ENCODE measurements around the gene PRKAG3.

PRKAG3 gene

DNA sequence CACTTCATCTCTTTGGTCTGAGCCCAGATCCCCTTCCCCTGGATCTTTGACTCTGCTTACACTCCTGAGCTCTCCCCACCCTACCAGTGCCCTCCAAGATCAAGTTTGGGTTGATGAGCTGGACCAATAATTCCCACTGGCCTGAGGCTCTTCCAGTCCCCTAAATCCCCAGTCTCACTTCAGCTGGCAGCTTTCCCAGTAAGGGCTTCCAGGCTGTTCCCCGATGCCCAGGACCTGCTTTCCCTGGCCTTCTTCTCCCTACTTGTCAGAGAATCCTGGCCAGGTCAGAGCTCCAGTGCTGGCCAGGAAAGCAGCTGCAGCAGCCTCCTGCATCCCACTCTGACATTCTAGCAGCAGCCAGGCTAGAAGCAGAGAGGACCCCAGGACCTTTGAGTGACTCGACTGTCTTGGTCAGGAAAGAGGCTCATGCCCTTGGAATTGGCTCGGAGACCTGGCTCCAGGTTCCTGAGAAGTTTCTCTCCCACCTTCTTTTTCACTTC is 31.5 kb upstream of the PRKAG3 start:
- no peak for DNase-seq (ENCODE audit: low spot score)
- no peak for TF ChIP-seq CTCF (IDR thresholded peaks at IDR 0.05; ENCODE audit: extremely low read depth, insufficient read depth, missing control alignments)
- in situ Hi-C loops (cut with MboI; ENCODE audit: low pct_unique_long_range_greater_than_20kb, low sequenced_read_pairs, unreplicated experiment): loop anchor here (10.0 kb wide), 1 partner anchor 112 kb away; no protein-coding TSS in a partner anchor

DNA sequence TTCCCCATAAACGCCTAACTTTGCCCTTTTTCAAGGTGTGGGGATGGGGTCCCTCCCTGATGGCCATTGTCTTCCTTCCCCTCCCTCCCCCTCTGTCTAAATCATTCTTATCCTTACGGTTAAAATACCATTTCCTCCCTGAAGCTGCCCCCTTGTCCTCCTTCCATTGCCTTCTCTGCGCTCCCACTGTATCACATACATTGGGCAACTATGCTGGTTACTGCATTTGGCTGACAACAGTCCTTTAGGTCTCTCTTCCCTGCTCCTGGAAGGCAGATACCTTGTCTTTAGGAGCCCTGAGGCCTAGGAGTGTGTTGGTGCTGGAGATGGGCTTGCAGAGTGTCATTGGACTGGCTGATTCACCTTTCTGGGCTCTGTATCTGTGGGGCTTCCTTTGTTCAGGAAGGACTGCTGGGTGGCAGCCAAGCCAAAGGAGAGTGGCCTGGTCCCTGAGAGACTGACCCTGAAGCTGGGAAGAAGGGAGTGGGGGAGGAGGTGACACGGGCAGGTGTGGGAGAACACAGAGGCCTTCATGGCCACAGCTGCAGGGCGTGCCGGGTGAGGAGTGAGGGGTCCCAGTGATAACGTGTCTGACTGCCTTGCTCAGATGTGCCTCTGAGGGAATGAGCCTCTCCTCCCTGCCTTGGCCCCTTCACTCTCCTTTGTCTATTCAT is 30.2 kb upstream of the PRKAG3 start:
- in situ Hi-C loops (cut with MboI; ENCODE audit: low pct_unique_long_range_greater_than_20kb, low sequenced_read_pairs, unreplicated experiment): loop anchor here (10.0 kb wide), 1 partner anchor 113 kb away; no protein-coding TSS in a partner anchor
- DNase-seq (ENCODE audit: low spot score): no peak
- TF ChIP-seq CTCF (IDR thresholded peaks at IDR 0.05; ENCODE audit: extremely low read depth, insufficient read depth, missing control alignments): no peak

DNA sequence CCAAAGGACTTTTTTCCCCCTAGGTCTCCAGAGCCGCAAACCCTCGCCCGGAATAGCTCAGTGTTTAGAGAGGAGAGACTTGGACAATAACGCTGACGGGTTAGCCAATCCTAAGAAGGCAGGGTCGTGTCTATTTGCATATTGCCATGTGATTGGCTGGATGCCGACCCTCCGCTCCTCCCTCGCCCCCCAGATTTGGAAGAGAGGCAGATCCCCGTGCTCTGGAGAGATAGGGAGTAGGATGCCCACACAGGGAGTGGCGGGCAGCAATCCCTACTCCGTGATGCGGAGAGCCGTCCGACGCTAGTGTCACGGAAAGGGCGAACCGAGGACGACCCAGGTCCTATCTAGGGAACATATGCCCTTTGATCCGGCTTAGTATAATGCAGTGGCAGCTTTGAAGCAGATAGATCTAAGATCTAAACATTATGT is 29.4 kb upstream of the PRKAG3 start:
- DNase-seq (ENCODE audit: low spot score): no peak
- in situ Hi-C loops (cut with MboI; ENCODE audit: low pct_unique_long_range_greater_than_20kb, low sequenced_read_pairs, unreplicated experiment): loop anchor here (10.0 kb wide), 1 partner anchor 114 kb away; no protein-coding TSS in a partner anchor
- TF ChIP-seq CTCF (IDR thresholded peaks at IDR 0.05; ENCODE audit: extremely low read depth, insufficient read depth, missing control alignments): no peak

- in situ Hi-C loops (cut with MboI; ENCODE audit: low pct_unique_long_range_greater_than_20kb, low sequenced_read_pairs, unreplicated experiment): loop anchor here (10.0 kb wide), 1 partner anchor 115 kb away; no protein-coding TSS in a partner anchor
These were observed 28.6 kb upstream of the PRKAG3 start for GRCh38 chr2:218859988-218860831.

DNA sequence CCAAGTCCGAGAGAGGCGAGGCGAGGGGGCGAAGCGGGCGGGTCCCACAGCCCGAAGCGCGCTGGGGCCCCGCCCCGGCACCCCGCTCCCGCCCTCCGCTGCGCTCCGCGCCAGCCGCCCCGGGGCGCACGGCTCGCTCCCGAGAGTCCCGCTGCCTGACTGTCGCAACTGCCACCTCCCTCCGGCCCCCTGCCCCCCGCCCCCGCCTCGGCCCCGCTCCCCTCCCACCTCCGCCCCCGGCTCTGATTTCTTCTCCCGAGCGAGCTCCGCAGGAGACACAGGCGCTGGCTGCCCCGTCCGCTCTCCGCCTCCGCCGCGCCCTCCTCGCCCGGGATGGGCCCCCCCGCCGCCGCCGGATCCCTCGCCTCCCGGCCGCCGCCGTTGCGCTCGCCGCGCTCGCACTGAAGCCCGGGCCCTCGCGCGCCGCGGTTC is 28.0 kb upstream of the PRKAG3 start, which contains the start of gene WNT6:
TSS of gene WNT6 (plus strand) at position 250 of the 432 bp plus-strand sequence. CDS start 233 bp downstream, outside the sequence.
- no peak for DNase-seq (ENCODE audit: low spot score)
- no peak for TF ChIP-seq CTCF (IDR thresholded peaks at IDR 0.05; ENCODE audit: extremely low read depth, insufficient read depth, missing control alignments)
- in situ Hi-C loops (cut with MboI; ENCODE audit: low pct_unique_long_range_greater_than_20kb, low sequenced_read_pairs, unreplicated experiment): no loop called here

More at GRCh38 chr2:218859988-218860831, 28.6 kb upstream of the PRKAG3 start:
- no peak for TF ChIP-seq CTCF (IDR thresholded peaks at IDR 0.05; ENCODE audit: extremely low read depth, insufficient read depth, missing control alignments)
- DNase-seq (ENCODE audit: low spot score): no peak
